GM19452 (cell line): Measurements from ENCODE around the gene SMIM35.
"Not testable (repeated sequence)": the region's sequence is repeated elsewhere in the genome, so short reads cannot be mapped to it uniquely, and the experiment has no call there.

Experiments used
- ATAC-seq: cut with Tn5 transposase; IDR thresholded peaks from one replicate; pipeline ENCODE4 v1.9.1; 2021; ENCODE audit not compliant: unreplicated experiment

SMIM35 gene

GRCh38 chr11:117992136-117992535 lies 94.6 kb downstream of the SMIM35 start:
- no peak for ATAC-seq

- ATAC-seq: no peak
These were observed 97.2 kb downstream of the SMIM35 start for GRCh38 chr11:117989351-117990102.

GRCh38 chr11:117986981-117987574 lies 99.7 kb downstream of the SMIM35 start:
- no peak for ATAC-seq

DNA sequence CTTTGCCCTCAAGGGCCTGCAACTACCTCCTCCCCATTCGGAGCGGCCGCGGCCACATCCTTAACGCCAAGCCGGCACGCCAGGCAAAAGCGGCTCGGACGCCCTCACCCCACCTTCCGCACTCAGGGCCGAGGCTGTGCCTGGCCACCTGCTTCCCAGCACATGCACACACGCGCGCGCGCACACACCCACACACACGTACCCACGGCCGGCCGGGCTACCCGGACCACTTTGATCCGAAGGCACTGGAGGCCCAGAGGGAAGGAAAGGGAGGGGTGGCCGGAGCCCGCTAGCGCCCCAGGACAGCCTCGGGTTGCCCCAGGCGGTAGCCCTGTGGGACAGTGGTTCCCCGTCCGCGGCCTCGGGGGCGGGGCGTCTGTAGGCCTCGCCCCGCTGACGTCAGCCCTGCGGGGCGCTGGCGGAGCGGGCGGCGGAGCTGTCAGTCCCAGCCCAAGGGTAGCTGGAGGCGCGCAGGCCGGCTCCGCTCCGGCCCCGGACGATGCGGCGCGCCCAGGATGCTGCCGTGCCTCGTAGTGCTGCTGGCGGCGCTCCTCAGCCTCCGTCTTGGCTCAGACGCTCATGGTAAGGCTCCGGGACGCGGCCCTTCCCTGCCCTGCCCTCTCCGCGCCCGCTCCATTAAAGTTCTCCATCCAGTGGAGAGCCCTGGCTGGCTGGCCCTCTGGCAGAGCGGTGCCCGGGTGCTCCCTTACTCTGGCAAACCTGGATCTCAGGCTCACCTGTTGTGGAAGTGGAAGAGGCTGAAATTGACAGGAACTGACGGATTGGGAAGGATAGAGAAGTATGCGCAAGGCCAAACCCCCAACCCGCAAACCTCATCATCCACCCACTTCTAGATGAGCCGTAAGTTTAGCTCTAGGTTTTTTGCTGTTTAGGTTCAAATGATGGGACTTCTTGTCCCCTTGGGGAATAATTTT lies 100.5 kb downstream of the SMIM35 start, which contains the start of gene IL10RA:
Gene IL10RA (plus strand): TSS at position 442 of the 935 bp plus-strand sequence. CDS start 74 bp downstream, at position 516.
- ATAC-seq: peak; percentile 92

- no peak for ATAC-seq
These were observed 102.3 kb downstream of the SMIM35 start for GRCh38 chr11:117984476-117984875.

DNA sequence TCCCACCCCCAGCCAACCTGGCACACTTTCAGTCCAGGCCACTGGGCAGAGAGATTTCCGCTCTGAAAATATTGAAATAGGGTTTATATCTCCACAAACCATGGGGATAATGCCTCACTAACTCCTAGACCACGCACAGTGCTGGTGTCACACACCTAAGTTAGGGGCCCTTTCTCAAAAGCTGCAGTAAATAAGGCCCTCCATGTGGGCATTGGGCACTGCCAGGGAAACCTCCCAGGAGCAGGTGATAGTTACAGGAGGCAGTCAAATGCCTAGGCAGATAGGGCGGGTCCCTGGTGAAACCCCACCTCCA lies 103.6 kb downstream of the SMIM35 start:
- no peak for ATAC-seq

DNA sequence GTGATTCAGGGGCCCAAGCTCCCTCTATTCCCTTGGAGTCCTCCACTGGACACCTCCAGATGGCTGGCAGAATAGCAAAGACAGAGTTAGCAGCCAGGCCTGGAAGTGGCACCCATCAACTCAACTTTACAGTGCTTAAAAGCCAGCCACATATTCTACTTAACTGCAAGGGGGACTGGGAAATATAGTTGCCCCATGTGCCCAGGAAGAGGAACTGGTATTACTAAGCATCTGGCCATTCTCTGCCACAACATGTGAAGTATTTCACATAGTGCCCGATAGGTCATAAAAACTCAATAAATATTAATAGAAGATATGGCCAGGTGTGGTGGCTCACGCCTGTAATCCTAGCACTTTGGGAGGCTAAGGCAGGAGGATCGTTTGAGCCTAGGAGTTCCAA lies 106.0 kb downstream of the SMIM35 start:
- no peak for ATAC-seq

DNA sequence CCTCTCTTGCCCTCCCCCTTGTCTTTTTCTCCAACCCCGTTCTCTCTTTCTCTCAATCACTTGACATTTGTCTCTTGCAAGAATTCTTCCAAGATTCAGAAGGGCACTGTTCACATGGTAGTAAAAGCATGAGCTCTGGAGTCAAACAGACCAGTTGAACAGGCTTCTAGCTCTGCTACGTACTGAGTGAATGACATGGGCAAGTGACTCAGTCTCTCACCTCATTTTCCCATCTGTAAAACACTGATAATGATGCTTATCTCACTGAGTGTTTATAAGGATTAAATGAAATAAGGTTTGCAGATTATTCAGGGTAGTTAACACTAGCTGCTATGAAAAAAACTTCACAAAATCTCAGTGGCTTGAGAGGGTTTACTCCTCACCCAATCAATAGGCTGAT lies 106.5 kb downstream of the SMIM35 start:
- ATAC-seq: no peak

DNA sequence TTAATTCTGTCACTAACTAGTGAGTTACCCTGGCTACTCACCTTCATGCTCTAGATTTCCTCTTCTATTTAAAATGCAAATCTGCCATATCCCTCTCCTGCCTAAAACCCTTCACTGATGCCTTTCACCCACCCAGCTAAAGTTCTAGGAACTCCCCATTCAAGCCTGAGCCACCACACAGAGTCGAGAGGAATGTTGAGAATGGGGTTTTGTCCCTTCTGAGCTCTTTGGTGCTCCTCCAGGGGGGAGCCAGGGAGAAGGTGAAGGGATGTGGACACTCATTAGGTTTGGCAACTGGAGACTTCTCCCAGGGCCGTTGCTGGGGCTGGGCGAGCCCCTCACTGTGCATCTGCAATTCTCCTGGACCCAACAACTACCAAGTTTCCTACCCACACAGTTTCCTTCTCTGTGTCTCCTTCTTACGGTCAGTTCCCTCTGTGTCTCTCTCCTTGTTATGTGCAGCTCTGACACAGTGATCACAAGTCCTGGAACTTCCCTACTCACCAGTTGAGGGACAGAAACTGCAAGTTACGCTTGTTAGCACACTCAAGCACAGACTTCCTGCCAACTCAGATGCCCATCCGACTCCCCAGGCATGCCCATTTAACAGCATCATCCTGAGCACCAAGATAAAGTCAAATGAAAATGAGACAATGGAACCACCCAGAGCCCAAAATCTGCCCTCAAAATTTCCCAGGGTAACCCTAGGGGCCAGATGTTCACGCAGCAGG lies 107.1 kb downstream of the SMIM35 start:
- ATAC-seq: no peak

DNA sequence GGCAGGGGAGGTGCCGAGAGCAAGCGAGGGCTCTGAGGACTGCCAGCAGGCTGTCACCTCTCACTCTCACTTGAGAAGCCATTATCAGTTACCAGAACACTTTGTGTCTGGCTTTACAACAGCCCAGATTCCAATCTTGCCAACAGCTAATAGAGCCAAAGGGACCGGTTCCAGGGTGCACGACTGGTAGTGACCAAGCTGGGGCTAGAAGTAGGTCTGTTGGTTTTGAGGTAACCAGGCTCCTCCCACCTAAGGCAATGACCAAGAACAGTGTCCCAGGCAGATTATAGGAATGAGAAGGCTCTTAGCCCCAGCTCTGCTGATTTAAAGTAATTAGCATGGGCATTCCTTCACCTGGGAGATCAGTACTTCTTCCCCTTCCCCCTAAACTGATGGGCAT lies 107.8 kb downstream of the SMIM35 start:
- ATAC-seq: no peak

GRCh38 chr11:117978291-117978910 lies 108.4 kb downstream of the SMIM35 start:
- ATAC-seq: not testable (repeated sequence)

- not testable (repeated sequence) for ATAC-seq
These were observed 109.0 kb downstream of the SMIM35 start for GRCh38 chr11:117977612-117978264.

GRCh38 chr11:117977029-117977428 lies 109.7 kb downstream of the SMIM35 start:
- no peak for ATAC-seq

GRCh38 chr11:117976445-117976844 lies 110.3 kb downstream of the SMIM35 start:
- no peak for ATAC-seq

- ATAC-seq: no peak
These were observed 113.3 kb downstream of the SMIM35 start for GRCh38 chr11:117973503-117973860.

DNA sequence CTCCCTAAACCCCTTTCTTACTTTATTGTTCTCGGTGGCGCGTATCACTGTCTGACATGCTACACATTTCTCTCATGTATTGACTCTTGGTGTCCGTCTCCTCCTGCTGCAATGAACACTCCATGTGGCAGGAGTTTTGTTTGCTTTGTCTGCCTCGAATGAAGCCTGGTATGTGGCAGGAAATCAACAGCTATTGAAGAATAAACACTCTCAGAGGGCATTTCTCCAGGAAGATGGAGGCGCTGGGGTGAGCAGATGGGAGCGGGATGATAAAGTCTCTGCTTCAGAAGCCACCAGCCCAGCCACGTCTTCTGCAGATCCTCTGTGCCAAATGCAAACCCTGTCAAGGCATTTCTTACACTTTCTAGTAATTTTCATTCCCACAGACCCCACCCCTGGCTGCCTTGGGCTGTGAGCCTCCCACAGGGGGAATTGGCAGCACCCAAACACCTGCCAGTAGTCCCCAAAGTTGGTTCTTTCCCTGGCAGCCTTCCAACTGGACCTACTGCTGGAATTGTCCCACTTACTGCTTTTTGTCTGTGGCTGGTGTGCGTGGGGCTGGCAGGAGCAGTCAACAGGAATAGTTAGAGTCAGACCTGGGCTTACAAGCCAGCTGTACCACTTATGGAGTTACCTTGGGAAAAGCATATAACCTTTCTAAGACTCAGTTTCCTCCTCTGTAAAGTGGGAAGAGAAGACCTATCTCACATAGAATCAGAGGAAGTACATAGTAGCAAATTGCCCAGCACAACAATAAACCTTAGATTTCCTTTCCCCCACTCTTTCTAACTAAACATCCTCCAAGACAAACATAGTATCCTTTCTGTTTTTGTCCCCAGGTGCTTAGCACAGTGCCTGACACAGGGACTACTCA lies 113.9 kb downstream of the SMIM35 start:
- ATAC-seq: no peak

DNA sequence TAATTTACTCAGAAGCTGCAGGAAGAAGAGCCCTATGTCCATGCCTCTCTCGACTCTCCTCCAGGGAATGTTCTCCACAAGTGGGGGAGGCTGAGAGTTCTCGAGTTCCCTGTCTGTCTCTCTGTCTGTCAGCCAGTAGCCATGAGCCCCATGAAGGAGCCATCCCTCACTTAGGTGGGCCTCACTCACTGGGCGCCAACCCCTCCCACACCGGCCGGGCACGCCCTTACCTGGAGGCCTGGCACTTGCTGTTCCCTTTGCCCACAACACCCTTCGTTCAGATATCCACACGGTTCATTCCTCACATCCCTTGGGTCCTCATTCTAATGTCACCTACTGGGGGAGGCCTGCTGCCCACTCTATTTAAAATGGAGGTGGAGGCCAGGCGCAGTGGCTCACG lies 114.7 kb downstream of the SMIM35 start:
- ATAC-seq: no peak

DNA sequence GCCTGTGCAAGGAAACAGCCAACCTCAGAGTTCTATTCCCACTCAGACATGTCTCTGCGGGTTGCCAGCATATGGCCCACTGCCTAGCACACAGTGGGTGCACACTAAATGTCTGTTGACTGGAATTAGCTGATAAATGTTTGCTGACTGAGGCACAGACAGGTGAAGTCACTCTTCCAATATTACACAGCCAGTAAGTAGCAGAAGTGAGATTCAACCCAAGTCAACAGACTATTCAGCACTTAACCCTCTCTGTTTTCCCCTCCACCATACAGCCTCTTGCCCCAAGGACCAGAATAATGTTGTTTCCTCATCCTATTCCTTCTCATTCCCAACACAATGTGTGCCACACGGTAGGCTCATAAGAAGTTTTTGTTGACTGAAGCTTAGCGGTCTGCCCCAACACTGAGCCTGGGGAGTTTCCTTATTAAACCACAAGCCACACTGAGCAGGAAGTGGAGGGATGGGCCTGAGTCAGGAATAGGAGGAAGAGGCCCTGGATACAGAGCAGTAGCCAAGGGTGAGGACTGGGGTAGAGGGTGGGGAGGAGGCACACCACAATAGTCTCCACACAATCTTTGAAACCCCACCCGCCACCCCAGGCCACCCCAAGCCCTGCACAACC lies 116.3 kb downstream of the SMIM35 start:
- no peak for ATAC-seq
